Measurements from ENCODE around the gene PLEKHM1.

The PLEKHM1 gene

DNA sequence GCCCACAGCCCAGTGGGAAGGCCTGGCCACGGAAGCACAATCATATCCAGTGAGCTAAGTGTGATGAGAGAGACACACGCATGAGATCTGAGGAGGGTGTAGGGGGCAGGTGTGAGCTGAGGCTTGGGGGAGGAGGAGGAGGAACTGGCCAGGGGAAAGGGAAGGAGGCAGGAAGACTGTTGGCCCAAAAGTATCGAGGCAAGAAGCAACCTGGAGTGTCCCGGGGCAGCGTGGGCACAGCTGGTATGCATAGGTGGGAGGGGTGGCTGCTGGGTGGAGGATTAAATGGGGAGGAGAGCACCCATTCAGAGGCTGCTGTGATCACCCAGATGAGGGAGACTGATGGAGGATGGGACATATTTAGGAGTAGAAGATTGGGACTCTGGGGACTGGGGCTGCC lies 99.2 kb downstream of the PLEKHM1 start:
- Histone ChIP-seq H3K4me1 (ENCODE audit: control insufficient read depth in 1 of 2, insufficient read depth in 1 of 2, low read depth in 1 of 2, low read length in 1 of 2) (no peaks in the 10 kb centered on the region), H3K27ac (no peak overlapping the region), H3K36me3 (peaks cover 31% of the 10 kb centered on the region), H3K4me3 (ENCODE audit: low read depth in 1 of 2, low read length in 1 of 2) (no peak overlapping the region), H3K9me3 (no peaks in the 10 kb centered on the region), H3K27me3 (peaks cover 26% of the 10 kb centered on the region)
- TF ChIP-seq, protein P1, sequence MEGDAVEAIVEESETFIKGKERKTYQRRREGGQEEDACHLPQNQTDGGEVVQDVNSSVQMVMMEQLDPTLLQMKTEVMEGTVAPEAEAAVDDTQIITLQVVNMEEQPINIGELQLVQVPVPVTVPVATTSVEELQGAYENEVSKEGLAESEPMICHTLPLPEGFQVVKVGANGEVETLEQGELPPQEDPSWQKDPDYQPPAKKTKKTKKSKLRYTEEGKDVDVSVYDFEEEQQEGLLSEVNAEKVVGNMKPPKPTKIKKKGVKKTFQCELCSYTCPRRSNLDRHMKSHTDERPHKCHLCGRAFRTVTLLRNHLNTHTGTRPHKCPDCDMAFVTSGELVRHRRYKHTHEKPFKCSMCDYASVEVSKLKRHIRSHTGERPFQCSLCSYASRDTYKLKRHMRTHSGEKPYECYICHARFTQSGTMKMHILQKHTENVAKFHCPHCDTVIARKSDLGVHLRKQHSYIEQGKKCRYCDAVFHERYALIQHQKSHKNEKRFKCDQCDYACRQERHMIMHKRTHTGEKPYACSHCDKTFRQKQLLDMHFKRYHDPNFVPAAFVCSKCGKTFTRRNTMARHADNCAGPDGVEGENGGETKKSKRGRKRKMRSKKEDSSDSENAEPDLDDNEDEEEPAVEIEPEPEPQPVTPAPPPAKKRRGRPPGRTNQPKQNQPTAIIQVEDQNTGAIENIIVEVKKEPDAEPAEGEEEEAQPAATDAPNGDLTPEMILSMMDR (IDR thresholded peaks at IDR 0.05) = no peak

DNA sequence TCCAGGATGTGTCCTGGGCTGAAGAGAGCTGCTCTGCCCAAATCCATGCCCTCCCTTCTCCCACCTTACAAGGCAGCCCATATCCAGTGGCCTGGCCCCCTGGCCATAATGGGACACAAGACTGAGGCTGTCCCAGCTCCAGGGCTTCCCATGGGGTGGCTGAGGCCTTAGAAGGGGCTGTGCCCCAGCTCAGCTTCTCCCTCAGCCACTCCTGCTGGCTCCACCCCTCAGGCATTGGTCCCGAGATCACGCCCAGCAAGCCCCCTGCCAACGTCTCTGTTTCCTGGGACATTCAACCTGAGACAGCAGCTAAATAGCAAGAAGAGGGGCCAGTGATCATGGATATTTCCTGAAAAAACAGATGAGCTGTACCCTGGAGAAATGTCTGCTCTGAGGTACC lies 101.2 kb downstream of the PLEKHM1 start:
- Histone ChIP-seq H3K36me3 (peaks cover 12% of the 10 kb centered on the region), H3K4me1 (ENCODE audit: control insufficient read depth in 1 of 2, insufficient read depth in 1 of 2, low read depth in 1 of 2, low read length in 1 of 2) (peaks cover 0 to 9% of the 10 kb centered on the region in 2 experiments), H3K27me3 (peaks cover 29% of the 10 kb centered on the region), H3K4me3 (ENCODE audit: low read depth in 1 of 2, low read length in 1 of 2) (no peak overlapping the region), H3K9me3 (no peaks in the 10 kb centered on the region), H3K27ac (no peak overlapping the region)
- TF ChIP-seq, protein P1 (IDR thresholded peaks at IDR 0.05) = no peak

DNA sequence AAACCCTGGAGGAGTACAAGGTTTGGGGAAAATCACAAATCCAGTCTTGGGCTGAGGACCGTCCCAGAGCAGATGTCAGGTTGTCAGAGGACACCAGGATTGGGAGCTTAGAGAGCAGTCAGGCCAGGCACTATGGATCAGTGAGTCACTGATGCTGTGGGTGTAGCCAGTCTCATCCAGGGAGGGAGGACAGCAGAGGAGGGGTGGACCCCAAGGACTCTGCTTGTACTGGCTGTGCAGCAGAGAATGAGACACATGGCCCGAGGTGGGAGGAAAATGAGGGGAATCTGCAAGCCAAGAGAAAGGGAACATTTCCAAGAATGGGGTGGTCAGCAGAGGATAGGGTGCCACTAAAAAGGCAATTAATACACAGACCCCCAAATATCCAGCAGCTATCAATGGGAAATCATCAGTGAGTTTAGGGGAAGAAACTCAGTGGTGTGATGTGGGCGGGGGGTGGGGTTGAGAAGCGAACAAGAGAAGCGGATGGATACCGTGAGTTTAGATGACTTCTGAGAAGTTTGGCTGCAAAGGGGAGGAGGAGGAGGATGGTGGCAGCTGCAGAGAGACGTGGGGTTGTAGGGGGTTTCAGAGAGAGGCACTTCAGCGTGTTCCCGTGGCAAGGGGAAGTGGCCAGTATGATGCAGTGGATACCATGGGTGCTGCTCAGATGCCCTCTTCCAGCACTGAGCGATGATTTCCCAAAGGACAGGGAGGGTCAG lies 101.8 kb downstream of the PLEKHM1 start:
- Histone ChIP-seq H3K4me3 (ENCODE audit: low read depth in 1 of 2, low read length in 1 of 2) (no peak overlapping the region), H3K27me3 (peaks cover 29% of the 10 kb centered on the region), H3K4me1 (ENCODE audit: control insufficient read depth in 1 of 2, insufficient read depth in 1 of 2, low read depth in 1 of 2, low read length in 1 of 2) (peaks cover 0 to 9% of the 10 kb centered on the region in 2 experiments), H3K27ac (no peak overlapping the region), H3K36me3 (peaks cover 6% of the 10 kb centered on the region), H3K9me3 (no peaks in the 10 kb centered on the region)
- TF ChIP-seq, protein P1 (IDR thresholded peaks at IDR 0.05) = no peak

DNA sequence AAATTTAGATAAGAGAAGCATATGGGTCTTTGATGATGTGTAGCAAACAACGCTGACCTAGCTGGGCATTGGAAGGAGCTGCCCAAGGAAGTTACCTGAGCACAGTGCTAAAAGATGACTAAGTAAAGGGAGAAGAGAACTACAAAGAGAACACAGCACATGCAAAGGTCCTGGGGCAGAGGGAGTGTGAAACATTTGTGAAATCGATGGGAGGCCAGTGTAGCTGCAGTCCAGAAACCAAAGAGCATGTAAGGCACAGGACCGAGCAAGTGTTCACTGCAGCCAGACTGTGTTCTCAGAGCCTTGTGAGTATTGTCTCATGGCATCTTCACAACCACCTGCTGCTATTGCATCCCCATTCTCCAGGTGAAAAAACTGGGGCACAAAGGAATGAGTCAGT lies 102.8 kb downstream of the PLEKHM1 start:
- no peak overlapping the region for H3K4me3 ChIP-seq (ENCODE audit: low read depth in 1 of 2, low read length in 1 of 2)
- no peak overlapping the region for H3K27ac ChIP-seq
- H3K4me1 ChIP-seq (ENCODE audit: control insufficient read depth in 1 of 2, insufficient read depth in 1 of 2, low read depth in 1 of 2, low read length in 1 of 2) = peaks cover 0 to 9% of the 10 kb centered on the region in 2 experiments
- TF ChIP-seq, protein P1 (IDR thresholded peaks at IDR 0.05) = no peak
- no peaks in the 10 kb centered on the region for H3K36me3 ChIP-seq
- H3K27me3 ChIP-seq = peaks cover 29% of the 10 kb centered on the region
- H3K9me3 ChIP-seq = no peaks in the 10 kb centered on the region

DNA sequence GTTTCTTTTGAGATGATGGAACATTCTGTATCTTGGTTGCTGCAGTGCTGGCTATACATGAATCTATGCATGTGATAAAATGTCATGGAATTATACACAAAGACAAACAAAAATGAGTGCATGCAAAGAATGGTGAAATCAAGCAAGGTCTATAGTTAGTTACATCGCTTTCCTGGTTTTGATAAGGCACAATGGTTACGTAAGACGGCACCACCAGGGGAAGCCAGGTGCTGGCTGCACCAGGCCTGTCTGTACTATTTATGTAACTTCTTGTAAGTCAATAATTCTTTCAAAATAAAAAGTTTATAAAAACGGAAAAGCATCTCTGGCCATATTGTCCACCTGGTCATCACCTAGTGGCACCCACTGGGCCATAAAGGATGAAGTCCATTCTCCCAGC lies 104.3 kb downstream of the PLEKHM1 start:
- TF ChIP-seq, protein P1 (IDR thresholded peaks at IDR 0.05) = no peak

More for the DNA sequence above, 104.3 kb downstream of the PLEKHM1 start:
- no peak overlapping the region for H3K27ac ChIP-seq
- H3K4me1 ChIP-seq (ENCODE audit: control insufficient read depth in 1 of 2, insufficient read depth in 1 of 2, low read depth in 1 of 2, low read length in 1 of 2) = peaks cover 0 to 9% of the 10 kb centered on the region in 2 experiments
- peaks cover 26% of the 10 kb centered on the region for H3K27me3 ChIP-seq
- no peak overlapping the region for H3K4me3 ChIP-seq (ENCODE audit: low read depth in 1 of 2, low read length in 1 of 2)
- no peaks in the 10 kb centered on the region for H3K36me3 ChIP-seq
- H3K9me3 ChIP-seq = no peaks in the 10 kb centered on the region
